ENCODE measurements around the gene LILRB2. TPM values are rescaled to one million over a fixed set of nuclear protein-coding genes. Genes with fewer than 3 reads are reported as not detected.
A peak's percentile ranks its signal among the peaks of the same experiment; 100 is the strongest.
"Not testable (repeated sequence)": the region's sequence is repeated elsewhere in the genome, so short reads cannot be mapped to it uniquely, and the experiment has no call there.

LILRB2 gene
- total RNA-seq, 6 experiments from 2014 or later: not detected

DNA sequence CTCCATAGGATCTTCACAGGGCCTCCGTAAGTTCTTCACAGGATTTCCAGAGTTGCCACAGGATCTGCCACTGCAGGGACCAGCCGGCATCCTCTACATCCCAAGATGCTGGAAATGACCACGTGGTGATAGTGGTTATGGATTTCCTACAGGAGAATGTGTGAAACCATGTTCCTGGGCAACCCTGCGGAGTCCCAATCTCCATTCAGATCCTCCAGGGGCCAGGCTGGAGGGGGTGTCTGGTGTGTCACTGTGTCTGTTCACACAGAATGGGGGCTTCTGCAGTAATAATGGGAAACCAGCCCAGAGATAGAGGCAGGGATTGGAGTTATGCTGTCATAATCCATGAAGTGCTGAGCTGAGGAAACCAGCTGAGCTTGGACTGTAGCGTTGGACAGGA, 47.0 kb downstream of the LILRB2 start:
- DNase-seq: no peak
- peaks cover 31% of the 10 kb centered on the region for H3K27me3 Mint-ChIP-seq (ENCODE audit: insufficient read depth)

DNA sequence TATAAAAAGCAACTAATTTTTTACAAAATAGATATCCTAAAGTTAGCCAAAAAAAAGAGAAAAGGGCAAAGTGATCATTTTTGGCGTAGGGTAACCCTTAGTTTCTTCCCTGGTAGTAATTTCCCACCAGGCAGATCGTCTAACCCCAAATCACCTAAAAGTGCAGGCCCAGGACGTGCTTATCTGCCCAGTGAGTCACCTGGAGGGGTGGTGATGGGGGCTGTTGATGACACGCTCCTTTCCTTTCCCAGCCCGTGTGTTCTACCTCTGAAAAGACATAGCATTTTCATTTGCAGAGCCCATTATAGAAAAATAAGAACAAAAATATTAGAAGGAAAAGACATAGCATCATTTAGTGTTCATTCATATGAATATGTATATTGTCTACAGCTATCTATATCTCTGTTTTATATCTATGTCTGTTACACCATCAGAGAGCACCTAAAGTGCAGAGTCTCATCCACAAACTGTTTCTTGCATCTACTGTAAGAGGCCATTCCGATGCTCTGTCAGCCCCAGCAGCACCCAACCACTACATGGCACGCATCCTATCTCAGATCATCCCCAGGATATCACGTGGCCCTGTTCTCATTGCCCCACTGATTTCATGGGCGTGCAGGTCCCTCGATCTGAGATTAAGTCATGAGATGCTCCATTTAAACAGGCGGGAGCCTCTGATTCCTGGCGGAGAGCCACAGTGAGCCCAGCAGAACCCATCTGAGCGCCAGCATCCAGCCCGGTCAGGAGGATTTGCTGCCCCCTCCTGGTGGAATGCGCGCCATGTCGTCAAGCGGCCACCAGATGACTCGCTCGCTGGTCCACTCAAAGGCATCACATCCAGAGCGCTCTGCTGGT, 49.6 kb downstream of the LILRB2 start:
- Mint-ChIP-seq H3K4me1 (ENCODE audit: low read depth) (peaks cover 10% of the 10 kb centered on the region; the same call in 1 of the 2 replicates), H3K9me3 (no peaks in the 10 kb centered on the region), H3K27me3 (ENCODE audit: insufficient read depth) (peaks cover 32% of the 10 kb centered on the region), H3K4me3 (no peak overlapping the region), H3K27ac (no peak overlapping the region), H3K36me3 (ENCODE audit: low read depth) (no peaks in the 10 kb centered on the region)
- TF ChIP-seq, protein P1, sequence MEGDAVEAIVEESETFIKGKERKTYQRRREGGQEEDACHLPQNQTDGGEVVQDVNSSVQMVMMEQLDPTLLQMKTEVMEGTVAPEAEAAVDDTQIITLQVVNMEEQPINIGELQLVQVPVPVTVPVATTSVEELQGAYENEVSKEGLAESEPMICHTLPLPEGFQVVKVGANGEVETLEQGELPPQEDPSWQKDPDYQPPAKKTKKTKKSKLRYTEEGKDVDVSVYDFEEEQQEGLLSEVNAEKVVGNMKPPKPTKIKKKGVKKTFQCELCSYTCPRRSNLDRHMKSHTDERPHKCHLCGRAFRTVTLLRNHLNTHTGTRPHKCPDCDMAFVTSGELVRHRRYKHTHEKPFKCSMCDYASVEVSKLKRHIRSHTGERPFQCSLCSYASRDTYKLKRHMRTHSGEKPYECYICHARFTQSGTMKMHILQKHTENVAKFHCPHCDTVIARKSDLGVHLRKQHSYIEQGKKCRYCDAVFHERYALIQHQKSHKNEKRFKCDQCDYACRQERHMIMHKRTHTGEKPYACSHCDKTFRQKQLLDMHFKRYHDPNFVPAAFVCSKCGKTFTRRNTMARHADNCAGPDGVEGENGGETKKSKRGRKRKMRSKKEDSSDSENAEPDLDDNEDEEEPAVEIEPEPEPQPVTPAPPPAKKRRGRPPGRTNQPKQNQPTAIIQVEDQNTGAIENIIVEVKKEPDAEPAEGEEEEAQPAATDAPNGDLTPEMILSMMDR (IDR thresholded peaks at IDR 0.05): peak; percentile 94
- peak; percentile 64 for DNase-seq

More for the DNA sequence above, 47.0 kb downstream of the LILRB2 start:
- TF ChIP-seq, protein P1 (IDR thresholded peaks at IDR 0.05): no peak
- Mint-ChIP-seq H3K4me1 (ENCODE audit: low read depth) (peaks cover 10% of the 10 kb centered on the region; the same call in 1 of the 2 replicates), H3K4me3 (no peak overlapping the region), H3K27ac (no peak overlapping the region), H3K36me3 (ENCODE audit: low read depth) (no peaks in the 10 kb centered on the region), H3K9me3 (no peaks in the 10 kb centered on the region)

DNA sequence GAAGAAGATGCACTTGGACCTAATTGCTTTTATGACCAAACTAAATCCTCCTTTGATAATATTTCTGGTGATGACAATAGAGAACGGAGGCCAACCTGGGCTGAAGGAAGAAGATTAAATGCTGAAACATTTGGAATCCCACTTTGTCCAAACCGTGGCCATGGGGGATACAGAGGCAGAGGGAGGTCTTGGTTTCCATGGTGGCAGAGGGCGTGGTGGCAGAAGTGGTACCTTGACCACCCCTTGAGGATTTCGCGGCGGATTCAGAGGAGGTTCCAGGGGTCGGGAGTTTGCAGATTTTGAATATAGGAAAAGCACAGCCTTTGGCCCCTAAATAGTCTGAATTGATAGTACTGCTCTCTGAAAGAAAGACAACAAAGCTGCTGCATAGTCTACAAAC, 50.9 kb downstream of the LILRB2 start:
- DNase-seq: no peak
- TF ChIP-seq, protein P1 (IDR thresholded peaks at IDR 0.05): no peak
- H3K27ac Mint-ChIP-seq: no peak overlapping the region
- H3K9me3 Mint-ChIP-seq: no peaks in the 10 kb centered on the region
- H3K27me3 Mint-ChIP-seq (ENCODE audit: insufficient read depth): peaks cover 28% of the 10 kb centered on the region
- H3K4me3 Mint-ChIP-seq: no peak overlapping the region
- peaks cover 10% of the 10 kb centered on the region; the same call in 1 of the 2 replicates for H3K4me1 Mint-ChIP-seq (ENCODE audit: low read depth)
- H3K36me3 Mint-ChIP-seq (ENCODE audit: low read depth): no peaks in the 10 kb centered on the region

DNA sequence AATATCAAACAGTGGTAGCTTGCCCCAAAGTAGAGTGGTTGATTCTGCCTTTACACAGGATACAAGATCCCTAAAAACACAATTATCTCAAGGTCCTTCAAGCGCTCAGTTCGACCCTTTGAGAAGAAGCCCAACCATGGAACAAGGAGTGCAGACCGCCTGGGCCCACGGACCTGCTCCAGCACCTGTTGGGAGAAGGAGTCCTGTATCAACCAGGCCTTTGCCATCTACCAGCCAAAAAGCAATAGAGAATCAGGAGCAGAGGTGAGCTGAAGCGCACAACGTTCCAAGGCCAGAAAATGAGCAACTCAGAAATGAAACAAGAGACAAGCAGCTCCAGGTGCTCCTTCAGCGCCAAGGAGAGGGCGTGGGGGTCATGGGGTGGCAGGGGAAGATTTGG, 51.8 kb downstream of the LILRB2 start:
- no peak overlapping the region for H3K4me3 Mint-ChIP-seq
- H3K27ac Mint-ChIP-seq: no peak overlapping the region
- H3K4me1 Mint-ChIP-seq (ENCODE audit: low read depth): peaks cover 10% of the 10 kb centered on the region; the same call in 1 of the 2 replicates
- peaks cover 30% of the 10 kb centered on the region for H3K27me3 Mint-ChIP-seq (ENCODE audit: insufficient read depth)
- TF ChIP-seq, protein P1 (IDR thresholded peaks at IDR 0.05): no peak
- no peaks in the 10 kb centered on the region for H3K9me3 Mint-ChIP-seq
- H3K36me3 Mint-ChIP-seq (ENCODE audit: low read depth): no peaks in the 10 kb centered on the region
- no peak for DNase-seq

DNA sequence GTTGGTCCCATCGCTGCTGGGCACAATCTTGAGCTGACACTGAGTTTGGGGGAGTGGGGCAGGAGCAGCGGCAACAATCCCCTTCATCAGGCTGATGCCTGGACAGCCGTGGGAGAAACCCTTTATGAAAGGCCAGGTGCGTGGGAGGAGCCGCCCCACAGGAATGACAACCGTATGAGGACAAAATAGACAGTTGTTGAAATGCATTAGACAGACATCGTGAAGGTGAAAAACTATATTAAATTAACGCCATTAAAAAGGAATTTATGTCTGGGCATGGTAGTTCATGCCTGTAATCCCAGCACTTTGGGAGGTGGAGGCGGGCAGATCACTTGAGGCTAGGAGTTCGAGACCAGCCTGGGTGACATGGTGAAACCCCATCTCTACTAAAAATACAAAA, 56.3 kb downstream of the LILRB2 start:
- DNase-seq; H3K9me3 Mint-ChIP-seq; H3K4me1 Mint-ChIP-seq (ENCODE audit: low read depth); H3K36me3 Mint-ChIP-seq (ENCODE audit: low read depth); H3K4me3 Mint-ChIP-seq; H3K27ac Mint-ChIP-seq: not testable (repeated sequence)
- H3K27me3 Mint-ChIP-seq (ENCODE audit: insufficient read depth): peaks cover 28% of the 10 kb centered on the region

DNA sequence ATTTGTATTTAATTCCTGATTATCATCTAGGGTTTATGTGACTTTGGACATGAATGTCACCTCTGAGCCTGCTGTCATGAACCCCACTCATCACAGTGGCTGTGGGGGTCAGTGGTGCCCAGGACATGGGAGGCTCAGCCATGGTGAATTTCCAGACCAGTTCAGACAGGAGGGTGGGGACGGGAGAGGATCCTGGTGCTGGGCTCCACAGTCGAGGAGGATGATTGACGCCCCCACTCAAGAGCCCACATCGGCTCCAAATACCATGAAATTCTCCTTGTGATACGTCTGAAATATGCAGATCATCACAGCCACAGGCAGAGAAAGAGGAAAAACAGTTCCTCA, 57.0 kb downstream of the LILRB2 start:
- not testable (repeated sequence) for H3K27ac Mint-ChIP-seq; H3K4me3 Mint-ChIP-seq; H3K9me3 Mint-ChIP-seq; DNase-seq; H3K4me1 Mint-ChIP-seq (ENCODE audit: low read depth); H3K36me3 Mint-ChIP-seq (ENCODE audit: low read depth)
- H3K27me3 Mint-ChIP-seq (ENCODE audit: insufficient read depth): peaks cover 26% of the 10 kb centered on the region

Small RNA genes lying within 50 kb of the gene (microRNA-seq; reads per million reads assigned to microRNA genes)
- not detected for gene MIR4752

Other genes with a start within 250 kb of the LILRB2 start
- 1 to 10 TPM in 4 of 6 experiments, not detected in 2; 1.5 to 2.0 (median 1.8) TPM for gene VSTM1, start 217.2 kb downstream of the LILRB2 start, total RNA-seq (2021; fragmentation: NEBNext Ultra II Directional; extraction: Animal tissue kit (Norgen Biotek cat#: 25700))
- gene TARM1, start 199.7 kb downstream of the LILRB2 start, total RNA-seq (2021; fragmentation: NEBNext Ultra II Directional; extraction: Animal tissue kit (Norgen Biotek cat#: 25700)): not detected
- 1 to 10 TPM in 4 of 6 experiments, under 1 TPM in 2; 0.45 to 3.2 (median 2.4) TPM for gene OSCAR, start 180.3 kb downstream of the LILRB2 start, total RNA-seq (2021; fragmentation: NEBNext Ultra II Directional; extraction: Animal tissue kit (Norgen Biotek cat#: 25700))
- gene NDUFA3, start 178.3 kb downstream of the LILRB2 start, total RNA-seq (2021; fragmentation: NEBNext Ultra II Directional; extraction: Animal tissue kit (Norgen Biotek cat#: 25700)): 100 to 1,000 TPM; 114 to 173 (median 144) TPM
- gene TFPT, start 165.5 kb downstream of the LILRB2 start, total RNA-seq (2021; fragmentation: NEBNext Ultra II Directional; extraction: Animal tissue kit (Norgen Biotek cat#: 25700)): 10 to 100 TPM in 5 of 6 experiments, 1 to 10 TPM in 1; 9.3 to 15.4 (median 14.5) TPM
- 10 to 100 TPM; 66.1 to 92.5 (median 83.6) TPM for gene PRPF31, start 165.4 kb downstream of the LILRB2 start, total RNA-seq (2021; fragmentation: NEBNext Ultra II Directional; extraction: Animal tissue kit (Norgen Biotek cat#: 25700))
- 10 to 100 TPM; 46.4 to 65.5 (median 59.6) TPM for gene CNOT3, start 143.3 kb downstream of the LILRB2 start, total RNA-seq (2021; fragmentation: NEBNext Ultra II Directional; extraction: Animal tissue kit (Norgen Biotek cat#: 25700))
- 1 to 10 TPM; 3.7 to 7.6 (median 6.2) TPM for gene LENG1, start 121.4 kb downstream of the LILRB2 start, total RNA-seq (2021; fragmentation: NEBNext Ultra II Directional; extraction: Animal tissue kit (Norgen Biotek cat#: 25700))
- gene TMC4, start 108.0 kb downstream of the LILRB2 start, total RNA-seq (2021; fragmentation: NEBNext Ultra II Directional; extraction: Animal tissue kit (Norgen Biotek cat#: 25700)): under 1 TPM; 0.43 to 0.70 (median 0.55) TPM
- 100 to 1,000 TPM; 263 to 354 (median 313) TPM for gene MBOAT7, start 91.5 kb downstream of the LILRB2 start, total RNA-seq (2021; fragmentation: NEBNext Ultra II Directional; extraction: Animal tissue kit (Norgen Biotek cat#: 25700))
- 10 to 100 TPM; 51.2 to 58.8 (median 54.4) TPM for gene TSEN34, start 89.8 kb downstream of the LILRB2 start, total RNA-seq (2021; fragmentation: NEBNext Ultra II Directional; extraction: Animal tissue kit (Norgen Biotek cat#: 25700))
- gene RPS9, start 80.3 kb downstream of the LILRB2 start, total RNA-seq (2021; fragmentation: NEBNext Ultra II Directional; extraction: Animal tissue kit (Norgen Biotek cat#: 25700)): 1,000 to 10,000 TPM; 1,015 to 1,196 (median 1,082) TPM
- gene LILRB3, start 58.1 kb downstream of the LILRB2 start, total RNA-seq (2021; fragmentation: NEBNext Ultra II Directional; extraction: Animal tissue kit (Norgen Biotek cat#: 25700)): not detected
- not detected for gene LILRA6, start 38.3 kb downstream of the LILRB2 start, total RNA-seq (2021; fragmentation: NEBNext Ultra II Directional; extraction: Animal tissue kit (Norgen Biotek cat#: 25700))
- gene LILRB5, start 23.8 kb downstream of the LILRB2 start, total RNA-seq (2021; fragmentation: NEBNext Ultra II Directional; extraction: Animal tissue kit (Norgen Biotek cat#: 25700)): not detected
- gene LILRA5, start 32.1 kb upstream of the LILRB2 start, total RNA-seq (2021; fragmentation: NEBNext Ultra II Directional; extraction: Animal tissue kit (Norgen Biotek cat#: 25700)): not detected
- gene LILRA4, start 58.1 kb upstream of the LILRB2 start, total RNA-seq (2021; fragmentation: NEBNext Ultra II Directional; extraction: Animal tissue kit (Norgen Biotek cat#: 25700)): not detected
- gene LAIR1, start 83.8 kb upstream of the LILRB2 start, total RNA-seq (2021; fragmentation: NEBNext Ultra II Directional; extraction: Animal tissue kit (Norgen Biotek cat#: 25700)): not detected
- under 1 TPM in 1 of 6 experiments, not detected in 5; 0.45 TPM for gene TTYH1, start 134.4 kb upstream of the LILRB2 start, total RNA-seq (2021; fragmentation: NEBNext Ultra II Directional; extraction: Animal tissue kit (Norgen Biotek cat#: 25700))
- 10 to 100 TPM; 70.7 to 76.5 (median 74.0) TPM for gene LENG8, start 168.1 kb upstream of the LILRB2 start, total RNA-seq (2021; fragmentation: NEBNext Ultra II Directional; extraction: Animal tissue kit (Norgen Biotek cat#: 25700))
- 1 to 10 TPM; 3.0 to 4.0 (median 3.6) TPM for gene LENG9, start 182.7 kb upstream of the LILRB2 start, total RNA-seq (2021; fragmentation: NEBNext Ultra II Directional; extraction: Animal tissue kit (Norgen Biotek cat#: 25700))
- gene CDC42EP5, start 192.2 kb upstream of the LILRB2 start, total RNA-seq (2021; fragmentation: NEBNext Ultra II Directional; extraction: Animal tissue kit (Norgen Biotek cat#: 25700)): 10 to 100 TPM; 45.9 to 70.5 (median 56.9) TPM
- not detected for gene LAIR2, start 221.7 kb upstream of the LILRB2 start, total RNA-seq (2021; fragmentation: NEBNext Ultra II Directional; extraction: Animal tissue kit (Norgen Biotek cat#: 25700))

Measured in HFFc6 (cell line).